ENCODE results near the gene ACTL10. TPM values are rescaled to one million over a fixed set of nuclear protein-coding genes. Genes with fewer than 3 reads are reported as not detected.

ACTL10 gene
- total and polyA plus RNA-seq, 2 of the 4 experiments (the other 2 are of a cell fraction), result 0.18 to 0.43 TPM

- DNase-seq (no peak), ATAC-seq (ENCODE audit: low read depth) (no peak)
- Histone ChIP-seq H4K91ac (ENCODE audit: insufficient read depth, low read depth, low read length) (no peak overlapping the region), H2AK5ac (ENCODE audit: low read depth, low read length) (no peak overlapping the region), H2BK120ac (ENCODE audit: low read depth, low read length) (no peak overlapping the region), H3K4me2 (ENCODE audit: low read depth, low read length) (no peak overlapping the region), H3K9me3 (ENCODE audit: control insufficient read depth, insufficient read depth, low read length) (no peaks in the 10 kb centered on the region), H4K8ac (ENCODE audit: low read depth in 2 of 2, low read length in 2 of 2) (no peak overlapping the region), H2AK9ac (replicated peaks; ENCODE audit: low read depth, low read length, poor library complexity) (no peak overlapping the region), H3K23ac (ENCODE audit: low read depth, low read length) (no peak overlapping the region), H3K4ac (ENCODE audit: low read depth, low read length) (no peak overlapping the region), H3K27ac (ENCODE audit: insufficient read depth, low read length) (no peak overlapping the region), H3K9ac (ENCODE audit: low read depth, low read length) (no peak overlapping the region), H3K56ac (ENCODE audit: extremely low read depth, insufficient read depth, low read length) (no peak overlapping the region), H2AFZ (replicated peaks; ENCODE audit: low read length, poor library complexity) (no peak overlapping the region), H3K18ac (ENCODE audit: low read depth, low read length) (no peak overlapping the region), H2BK5ac (ENCODE audit: low read depth, low read length, poor library complexity, severe bottlenecking) (no peak overlapping the region), H3K79me1 (ENCODE audit: low read depth in 1 of 2, low read length in 2 of 2) (no peaks in the 10 kb centered on the region; a peak in 1 of 4 replicates), H3K4me3 (ENCODE audit: insufficient read depth, low read depth, low read length) (no peak overlapping the region), H2BK15ac (ENCODE audit: low read depth, low read length) (no peak overlapping the region), H3K27me3 (ENCODE audit: control insufficient read depth, insufficient read depth, low read length) (no peaks in the 10 kb centered on the region), H3K36me3 (ENCODE audit: control insufficient read depth, insufficient read depth, low read length) (peaks cover 41% of the 10 kb centered on the region), H4K20me1 (ENCODE audit: insufficient read depth, low read length) (no peaks in the 10 kb centered on the region; the same call in 1 of the 2 replicates), H3K9me1 (ENCODE audit: insufficient read depth, low read length) (peaks cover 5% of the 10 kb centered on the region; the same call in 1 of the 2 replicates), H3K14ac (replicated peaks; ENCODE audit: low read depth, low read length) (no peak overlapping the region), H3K4me1 (ENCODE audit: control insufficient read depth, insufficient read depth, low read length) (no peaks in the 10 kb centered on the region; the same call in 1 of the 2 replicates), H4K5ac (ENCODE audit: low read depth, low read length) (no peak overlapping the region), H2BK20ac (ENCODE audit: low read depth, low read length) (no peak overlapping the region)
- in situ Hi-C loops (cut with MboI; ENCODE audit: low sequenced_read_pairs), result no loop called here
- TF ChIP-seq POLR2A (IDR thresholded peaks at IDR 0.05; ENCODE audit: low read depth, low read length) (no peak), ELK1 (IDR thresholded peaks at IDR 0.05; ENCODE audit: borderline replicate concordance, low read depth, low read length) (no peak), CEBPB (IDR thresholded peaks at IDR 0.05; ENCODE audit: low read depth, low read length) (no peak), BHLHE40 (IDR thresholded peaks at IDR 0.05; ENCODE audit: low read depth, low read length) (no peak), USF2 (IDR thresholded peaks at IDR 0.05; ENCODE audit: low read depth, low read length) (no peak), RCOR1 (IDR thresholded peaks at IDR 0.05; ENCODE audit: insufficient replicate concordance, low read length) (no peak), SMC3 (IDR thresholded peaks at IDR 0.05; ENCODE audit: low read depth, low read length) (no peak), RAD21 (IDR thresholded peaks at IDR 0.05; ENCODE audit: low read length) (no peak)
- ChIA-PET POLR2A (ENCODE audit: unreplicated experiment) (no interaction called here), CTCF (no interaction called here)
- BruUV-seq (replicated peaks), result no TSS peak
- dilution Hi-C loops (cut with HindIII; ENCODE audit: low sequenced_read_pairs, unreplicated experiment), result no loop called here
- no CpG with 5 or more reads among the region's 13 CpGs for WGBS, 2 experiments (ENCODE audit: extremely low coverage in 2 of 2, insufficient read length in 1 of 2)
- intact Hi-C loops (cut with micrococcal nuclease), result no loop called here
These were observed 26.5 kb upstream of the ACTL10 start for GRCh38 chr20:33640287-33640686.
